ENCODE data around the gene PLVAP. TPM values are rescaled to one million over a fixed set of nuclear protein-coding genes. Genes with fewer than 3 reads are reported as not detected.

The PLVAP gene
- total RNA-seq, 1 donor from 2014 or later = 0.58 TPM

GRCh38 chr19:17330262-17331044 is 46.7 kb downstream of the PLVAP start:
- no peak overlapping the region for H3K4me3 ChIP-seq (ENCODE audit: low read depth, low read length)
- no peak for TF ChIP-seq CTCF (conservative IDR thresholded peaks at IDR 0.05; ENCODE audit: low read depth, low read length)
- no peak for DNase-seq (ENCODE audit: low read depth)

GRCh38 chr19:17329366-17330261 is 47.5 kb downstream of the PLVAP start:
- no peak overlapping the region for H3K4me3 ChIP-seq (ENCODE audit: low read depth, low read length)
- no peak for DNase-seq (ENCODE audit: low read depth)
- TF ChIP-seq CTCF (conservative IDR thresholded peaks at IDR 0.05; ENCODE audit: low read depth, low read length) = no peak

GRCh38 chr19:17328517-17329365 is 48.4 kb downstream of the PLVAP start:
- DNase-seq (ENCODE audit: low read depth) = no peak
- no peak for TF ChIP-seq CTCF (conservative IDR thresholded peaks at IDR 0.05; ENCODE audit: low read depth, low read length)
- H3K4me3 ChIP-seq (ENCODE audit: low read depth, low read length) = peak overlapping the region; percentile 28

- no peak for DNase-seq (ENCODE audit: low read depth)
- TF ChIP-seq CTCF (conservative IDR thresholded peaks at IDR 0.05; ENCODE audit: low read depth, low read length) = peak; percentile 24
- peak overlapping the region; percentile 28 for H3K4me3 ChIP-seq (ENCODE audit: low read depth, low read length)
Measured at GRCh38 chr19:17327654-17328516, 49.3 kb downstream of the PLVAP start.

GRCh38 chr19:17327068-17327653 is 50.0 kb downstream of the PLVAP start:
- no peak for TF ChIP-seq CTCF (conservative IDR thresholded peaks at IDR 0.05; ENCODE audit: low read depth, low read length)
- no peak for DNase-seq (ENCODE audit: low read depth)
- H3K4me3 ChIP-seq (ENCODE audit: low read depth, low read length) = no peak overlapping the region

Data from epithelial cell of proximal tubule (primary cell).